ENCODE measurements around the gene METTL1. TPM values are rescaled to one million over a fixed set of nuclear protein-coding genes. Genes with fewer than 3 reads are reported as not detected.
A peak's percentile ranks its signal among the peaks of the same experiment; 100 is the strongest.

The METTL1 gene
- total and polyA plus RNA-seq, 2 experiments from 2014 or later: 8.6 to 31.1 TPM

DNA sequence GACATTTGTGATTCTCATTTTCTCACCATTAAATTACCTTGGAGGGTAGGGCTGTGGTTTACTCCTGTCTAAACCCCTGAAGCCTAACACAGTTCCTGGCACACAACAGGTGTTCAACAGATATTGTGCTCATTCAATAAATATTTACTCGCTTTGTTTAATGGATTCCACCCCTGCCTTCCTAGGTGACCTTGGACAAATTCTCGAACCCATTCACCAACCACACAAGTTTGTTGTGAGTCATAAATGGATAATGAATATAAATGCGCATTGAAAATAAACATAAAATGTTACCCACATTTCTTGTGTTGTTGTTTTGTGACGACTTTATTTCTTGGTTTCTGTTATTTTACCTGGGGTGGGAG is 10.3 kb upstream of the METTL1 start:
- Histone ChIP-seq H3K4me2 (peak overlapping the region; percentile 40), H3K4me3 (no peak overlapping the region), H4K20me1 (ENCODE audit: insufficient read depth, poor library complexity, severe bottlenecking) (peaks cover 3% of the 10 kb centered on the region), H3K27me3 (no peaks in the 10 kb centered on the region), H3K79me2 (peaks cover 26% of the 10 kb centered on the region), H3K27ac (no peak overlapping the region), H3K4me1 (ENCODE audit: insufficient read depth) (peaks cover 8% of the 10 kb centered on the region), H3K36me3 (replicated peaks; ENCODE audit: insufficient read depth, low read depth) (no peaks in the 10 kb centered on the region), H3K9me3 (ENCODE audit: low read depth) (no peaks in the 10 kb centered on the region), H2AFZ (peak overlapping the region; percentile 5), H3K9me2 (replicated peaks; ENCODE audit: insufficient read depth) (no peaks in the 10 kb centered on the region)
- no peak for DNase-seq (ENCODE audit: low spot score)
- 27% methylated on average over 4 of the region's 4 CpGs for WGBS (ENCODE audit: low lambda C conversion rate, missing lambda C conversion rate)
- TF ChIP-seq EZH2phosphoT487 (IDR thresholded peaks at IDR 0.05; ENCODE audit: low read depth, severe bottlenecking, unreplicated experiment) (no peak), EZH2 (IDR thresholded peaks at IDR 0.05; ENCODE audit: borderline replicate concordance) (no peak), CTCF (IDR thresholded peaks at IDR 0.05; ENCODE audit: poor library complexity) (no peak)

GRCh38 chr12:57781801-57782200 is 9.9 kb upstream of the METTL1 start:
- H3K9me3 ChIP-seq (ENCODE audit: low read depth): no peaks in the 10 kb centered on the region
- DNase-seq (ENCODE audit: low spot score): no peak
- H3K79me2 ChIP-seq: peaks cover 26% of the 10 kb centered on the region
- H3K4me1 ChIP-seq (ENCODE audit: insufficient read depth): peaks cover 8% of the 10 kb centered on the region
- H4K20me1 ChIP-seq (ENCODE audit: insufficient read depth, poor library complexity, severe bottlenecking): peaks cover 3% of the 10 kb centered on the region
- WGBS (ENCODE audit: low lambda C conversion rate, missing lambda C conversion rate): 79% methylated on average over 2 of the region's 2 CpGs
- peak overlapping the region; percentile 5 for H2AFZ ChIP-seq
- H3K36me3 ChIP-seq (replicated peaks; ENCODE audit: insufficient read depth, low read depth): no peaks in the 10 kb centered on the region
- TF ChIP-seq EZH2phosphoT487 (IDR thresholded peaks at IDR 0.05; ENCODE audit: low read depth, severe bottlenecking, unreplicated experiment): no peak
- TF ChIP-seq CTCF (IDR thresholded peaks at IDR 0.05; ENCODE audit: poor library complexity): no peak
- TF ChIP-seq EZH2 (IDR thresholded peaks at IDR 0.05; ENCODE audit: borderline replicate concordance): no peak
- H3K4me2 ChIP-seq: no peak overlapping the region
- no peak overlapping the region for H3K27ac ChIP-seq
- no peaks in the 10 kb centered on the region for H3K27me3 ChIP-seq
- H3K4me3 ChIP-seq: no peak overlapping the region
- no peaks in the 10 kb centered on the region for H3K9me2 ChIP-seq (replicated peaks; ENCODE audit: insufficient read depth)

DNA sequence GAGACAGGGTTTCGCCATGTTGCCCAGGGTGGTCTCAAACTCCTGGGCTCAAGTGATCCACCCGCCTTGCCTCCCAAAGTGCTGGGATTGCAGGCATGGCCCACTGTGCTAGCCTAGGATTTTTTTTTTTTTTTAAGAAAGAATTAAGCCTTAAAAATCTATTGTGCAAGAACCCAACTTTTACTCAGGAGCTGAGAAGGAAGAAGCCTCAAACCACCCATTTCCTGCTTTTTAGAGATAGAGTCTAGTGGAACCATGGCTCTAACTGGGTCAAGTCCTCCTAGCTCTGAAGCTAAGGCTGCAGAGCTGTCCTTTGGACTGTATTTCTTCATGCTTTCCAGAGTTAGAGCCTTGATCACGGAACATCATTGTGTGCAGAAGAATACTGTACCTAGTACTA is 9.3 kb upstream of the METTL1 start:
- Histone ChIP-seq H3K9me3 (ENCODE audit: low read depth) (no peaks in the 10 kb centered on the region), H4K20me1 (ENCODE audit: insufficient read depth, poor library complexity, severe bottlenecking) (peaks cover 3% of the 10 kb centered on the region), H3K4me1 (ENCODE audit: insufficient read depth) (peaks cover 8% of the 10 kb centered on the region), H3K4me2 (no peak overlapping the region), H3K27me3 (no peaks in the 10 kb centered on the region), H3K79me2 (peaks cover 26% of the 10 kb centered on the region), H3K9me2 (replicated peaks; ENCODE audit: insufficient read depth) (no peaks in the 10 kb centered on the region), H3K36me3 (replicated peaks; ENCODE audit: insufficient read depth, low read depth) (no peaks in the 10 kb centered on the region), H2AFZ (no peak overlapping the region), H3K4me3 (no peak overlapping the region), H3K27ac (no peak overlapping the region)
- DNase-seq (ENCODE audit: low spot score): no peak
- 87% methylated on average over 3 of the region's 3 CpGs for WGBS (ENCODE audit: low lambda C conversion rate, missing lambda C conversion rate)
- TF ChIP-seq EZH2phosphoT487 (IDR thresholded peaks at IDR 0.05; ENCODE audit: low read depth, severe bottlenecking, unreplicated experiment): no peak
- no peak for TF ChIP-seq CTCF (IDR thresholded peaks at IDR 0.05; ENCODE audit: poor library complexity)

Data from hepatocyte (in vitro differentiated cells).